ENCODE data around the gene RASIP1. TPM values are rescaled to one million over a fixed set of nuclear protein-coding genes. Genes with fewer than 3 reads are reported as not detected.
"Not testable (repeated sequence)": the region's sequence is repeated elsewhere in the genome, so short reads cannot be mapped to it uniquely, and the experiment has no call there.

Gene RASIP1
- total RNA-seq (10 to 100 TPM; 10.0 to 28.1 (median 15.3) TPM), polyA plus RNA-seq (10 to 100 TPM; 14.6 to 15.7 TPM)
- long read RNA-seq, donor 1, transcript RASIP1-201 (12 exons, 3,308 nt), result major isoform, 20 of 42 reads
- long read RNA-seq, donor 1, partial matches to known transcripts, result 18 of 42 reads
- long read RNA-seq, donor 1, other reads (novel, unspliced or antisense), result 4 of 42 reads
- long read RNA-seq, donor 2, partial matches to known transcripts, result 4 of 6 reads
- long read RNA-seq, donor 2, other reads (novel, unspliced or antisense), result 2 of 6 reads
- long read RNA-seq, donor 3, transcript RASIP1-201 (12 exons, 3,308 nt), result major isoform, 16 of 34 reads
- long read RNA-seq, donor 3, partial matches to known transcripts, result 12 of 34 reads
- long read RNA-seq, donor 3, other reads (novel, unspliced or antisense), result 6 of 34 reads

- Histone ChIP-seq H3K4me3 (peak within 1 kb of the TSS; percentile 30 to 95 (median 70)), H3K4me1 (peaks cover 0 to 34% (median 15%) of the 10 kb centered on the region in 12 donors), H3K27me3 (peaks cover 0 to 11% (median 0%) of the 10 kb centered on the region in 9 donors), H3K27ac (peak within 1 kb of the TSS; percentile 82 to 99 (median 90)), H3K9me3 (no peaks in the 10 kb centered on the region), H3K36me3 (peaks cover 0 to 6% (median 0%) of the 10 kb centered on the region in 9 donors)
- WGBS, 4 donors, result 48 to 61% (median 50%) methylated on average over 26 to 27 of the region's 27 CpGs
- TF ChIP-seq CTCF (IDR thresholded peaks at IDR 0.05), result no peak
- peak in 1 of 2 donors; percentile 83 for TF ChIP-seq POLR2A (IDR thresholded peaks at IDR 0.05)
- ATAC-seq, result peak; percentile 25 to 83 (median 64)
- intact Hi-C loops (cut with DNase I), result no loop called here
- peak; percentile 81 to 86 (median 84) for DNase-seq
These were observed at the start of gene RASIP1 for GRCh38 chr19:48740164-48740972. RASIP1 (minus strand) TSS chr19:48740610; CDS start chr19:48740282, 328 bp downstream.

DNA sequence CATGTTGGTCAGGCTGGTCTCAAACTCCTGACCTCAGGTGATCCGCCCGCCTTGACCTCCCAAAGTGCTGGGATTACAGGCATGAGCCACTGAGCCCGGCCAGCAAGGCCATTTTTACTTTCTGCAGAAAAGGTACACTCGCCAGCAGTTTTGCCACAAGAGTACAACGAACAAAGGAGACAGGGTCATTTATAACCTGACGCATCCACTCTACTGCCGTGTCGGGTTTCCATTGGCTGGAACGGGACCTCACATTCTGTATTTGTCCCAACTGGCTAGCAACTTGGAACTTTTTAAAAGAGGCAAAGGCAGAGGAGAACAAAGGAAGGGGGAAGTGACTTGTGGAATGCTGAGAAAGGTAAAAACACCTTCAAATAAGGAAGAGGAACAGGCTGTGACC, 46.9 kb upstream of the RASIP1 start:
- H3K9me3 ChIP-seq, ATAC-seq, DNase-seq, H3K27ac ChIP-seq, H3K27me3 ChIP-seq, H3K36me3 ChIP-seq, H3K4me3 ChIP-seq, H3K4me1 ChIP-seq: not testable (repeated sequence)
- WGBS, 4 donors, result 87 to 92% (median 89%) methylated on average over 9 of the region's 9 CpGs
- intact Hi-C loops (cut with DNase I), result loop anchor here in 7 of 10 donors (5.0 to 10.0 kb wide), 4 partner anchors 110 to 185 kb away; partner anchors contain the start of genes NTN5 (in 2 of the 7) and CA11 (in 1 of the 7)

DNA sequence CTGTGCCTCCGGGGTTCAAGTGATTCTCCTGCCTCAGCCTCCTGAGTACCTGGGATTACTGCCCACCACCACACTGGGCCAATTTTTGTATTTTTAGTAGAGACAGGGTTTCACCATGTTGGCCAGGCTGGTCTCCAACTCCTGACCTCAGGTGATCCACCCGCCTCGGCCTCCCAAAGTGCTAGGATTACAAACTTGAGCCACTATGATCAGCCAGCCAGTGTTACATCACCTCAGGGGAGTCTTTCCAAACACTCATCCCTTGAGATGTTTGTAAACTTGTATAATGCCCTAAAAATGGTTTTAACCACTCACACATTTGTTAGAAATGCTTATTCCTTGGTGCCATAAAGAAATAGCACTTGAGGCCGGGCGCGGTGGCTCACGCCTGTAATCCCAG, 46.0 kb upstream of the RASIP1 start:
- ATAC-seq, H3K27ac ChIP-seq, H3K36me3 ChIP-seq, DNase-seq, H3K9me3 ChIP-seq, H3K4me3 ChIP-seq, H3K27me3 ChIP-seq: not testable (repeated sequence)
- intact Hi-C loops (cut with DNase I), result loop anchor here in 7 of 10 donors (5.0 to 10.0 kb wide), 4 partner anchors 109 to 186 kb away; partner anchors contain the start of genes NTN5 (in 2 of the 7) and CA11 (in 1 of the 7)
- H3K4me1 ChIP-seq, result peaks cover 0 to 14% (median 2%) of the 10 kb centered on the region in 12 donors
- 95 to 97% (median 96%) methylated on average over 7 of the region's 7 CpGs for WGBS, 4 donors

DNA sequence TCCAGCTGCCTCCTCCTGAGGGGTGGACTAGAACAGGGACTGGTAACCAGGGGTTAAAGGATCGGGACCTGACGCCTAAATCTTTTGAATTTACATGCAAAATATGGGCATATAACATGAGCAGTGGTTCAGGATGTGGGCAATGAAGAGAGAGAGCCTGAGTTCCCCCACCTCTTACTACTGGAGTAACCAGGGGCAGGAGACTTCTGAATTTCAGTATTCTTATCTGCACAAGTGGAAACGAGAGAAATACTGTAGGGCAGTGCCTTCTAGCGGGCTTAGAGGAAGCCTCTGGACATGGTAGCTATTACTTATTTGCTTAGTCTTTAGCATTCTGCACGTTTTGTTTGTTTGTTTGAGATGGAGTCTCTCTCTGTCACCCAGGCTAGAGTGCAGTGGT, 44.1 kb upstream of the RASIP1 start:
- Histone ChIP-seq H3K36me3 (no peaks in the 10 kb centered on the region), H3K27ac (no peak overlapping the region), H3K4me1 (peaks cover 0 to 26% (median 8%) of the 10 kb centered on the region in 12 donors), H3K4me3 (no peak overlapping the region), H3K27me3 (no peaks in the 10 kb centered on the region), H3K9me3 (no peaks in the 10 kb centered on the region)
- ATAC-seq (no peak), DNase-seq (no peak)
- intact Hi-C loops (cut with DNase I), result loop anchor here in 5 of 10 donors (2.0 to 10.0 kb wide), 4 partner anchors 107 to 138 kb away; partner anchors contain the start of genes CA11 (in 2 of the 5) and NTN5 (in 2 of the 5)
- WGBS, 4 donors, result 59 to 74% (median 66%) methylated on average over 5 of the region's 5 CpGs
- TF ChIP-seq POLR2A (IDR thresholded peaks at IDR 0.05) (no peak), CTCF (IDR thresholded peaks at IDR 0.05) (peak in 6 of 12 donors; percentile 19 to 45 (median 33))

Data from heart left ventricle (tissue), 16 donors.